Smooth muscle cell (in vitro differentiated cells): Measurements from ENCODE around the gene STX17. TPM values are rescaled to one million over a fixed set of nuclear protein-coding genes. Genes with fewer than 3 reads are reported as not detected.

Experiments used
- DNase-seq: peaks from one replicate; lab custom pipeline; 2025; ENCODE audit not compliant: unreplicated experiment; lab: John Stamatoyannopoulos, UW
- H2AFZ ChIP-seq: fragments of 200-600 bp; sonication (generic); 2 replicates; pipeline ENCODE4 v1.6.0; 2016; ENCODE audit warnings: antibody characterized with exemption, low read depth, mild to moderate bottlenecking
- H3F3A ChIP-seq: fragments of 200-600 bp; sonication (generic); 2 replicates; pipeline ENCODE4 v1.6.0; 2017; ENCODE audit warnings: antibody characterized with exemption, low read depth
- H3K27ac ChIP-seq: fragments of 200-600 bp; sonication (generic); 2 replicates; pipeline ENCODE4 v1.5.1; 2016; ENCODE audit warnings: low read depth, mild to moderate bottlenecking
- H3K27me3 ChIP-seq: fragments of 200-600 bp; sonication (generic); 2 replicates; pipeline ENCODE4 v1.6.1; 2016; ENCODE audit warnings: low read depth, mild to moderate bottlenecking
- H3K36me3 ChIP-seq: fragments of 200-600 bp; sonication (generic); 2 replicates; pipeline ENCODE4 v1.5.1; 2016; ENCODE audit warnings: low read depth
- H3K4me1 ChIP-seq: fragments of 200-600 bp; sonication (generic); 2 replicates; pipeline ENCODE4 v1.5.1; 2016; ENCODE audit warnings: low read depth
- H3K4me2 ChIP-seq: fragments of 200-600 bp; sonication (generic); 2 replicates; pipeline ENCODE4 v1.6.0; 2016; ENCODE audit warnings: mild to moderate bottlenecking
- H3K4me3 ChIP-seq: fragments of 200-600 bp; sonication (generic); 2 replicates; pipeline ENCODE4 v1.5.1; 2016; ENCODE audit warnings: mild to moderate bottlenecking
- H3K79me2 ChIP-seq: fragments of 200-600 bp; sonication (generic); 2 replicates; pipeline ENCODE4 v1.6.0; 2016; ENCODE audit warnings: low read depth, mild to moderate bottlenecking
- H3K9ac ChIP-seq: fragments of 200-600 bp; sonication (generic); 2 replicates; pipeline ENCODE4 v1.6.0; 2016; ENCODE audit warnings: low read depth
- H3K9me3 ChIP-seq: fragments of 200-600 bp; sonication (generic); replicated peaks from 2 replicates; pipeline ENCODE4 v1.5.1; 2016; ENCODE audit warnings: low read depth
- H4K20me1 ChIP-seq: fragments of 200-600 bp; sonication (generic); 2 replicates; pipeline ENCODE4 v1.6.0; 2016; ENCODE audit warnings: low read depth
- WGBS: methylation state at CpG from one replicate; pipeline ENCODE4 v1.1.7; 2016; ENCODE audit warnings: low lambda C conversion rate; 5-methylcytosine and 5-hydroxymethylcytosine counted together
- polyA plus RNA-seq: library from polyadenylated mRNA; unstranded; fragments of >200 nt; fragmentation: Nextera tagmentation; extraction: Ambion mirVana; gene quantifications from 2 replicates; pipeline ENCODE4 v1.2.1, GENCODE V29; 2016
- total RNA-seq: library from RNA; depleted of rRNA; stranded (reverse); fragments of >200 nt; gene quantifications from 2 replicates; pipeline ENCODE4 v1.2.3, GENCODE V29; 2014
- TF ChIP-seq, protein P1 (sequence below): fragments of 200-600 bp; sonication (generic); IDR thresholded peaks from 2 replicates; pipeline ENCODE4 v1.5.1; 2017; ENCODE audit warnings: borderline replicate concordance, mild to moderate bottlenecking, antibody characterized with exemption; ENCODE audit not compliant: insufficient read depth, poor library complexity, severe bottlenecking

The STX17 gene
- total and polyA plus RNA-seq, 2 experiments from 2014 or later = 11.1 to 15.9 TPM

DNA sequence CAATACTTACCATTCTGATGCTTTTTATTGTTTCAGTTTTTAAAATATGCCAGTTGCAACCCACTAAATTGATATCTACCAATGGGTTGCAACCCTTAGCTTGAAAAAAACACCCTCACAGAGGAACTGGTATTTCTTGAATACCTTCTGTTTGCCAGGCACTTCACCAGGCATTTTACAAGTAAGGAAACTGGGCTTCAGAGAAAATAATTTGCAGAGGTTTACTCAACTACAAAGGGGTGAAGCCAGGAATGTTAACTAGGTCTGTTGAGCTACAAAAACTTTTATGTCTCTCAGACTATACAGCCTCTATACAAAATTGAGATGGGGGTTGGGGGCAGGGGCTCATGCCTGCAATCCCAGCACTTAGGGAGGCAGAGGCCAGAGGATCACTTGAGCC, 65.0 kb downstream of the STX17 start:
- no peaks in the 10 kb centered on the region for H3F3A ChIP-seq
- no peak overlapping the region for H2AFZ ChIP-seq
- H3K9me3 ChIP-seq = no peaks in the 10 kb centered on the region
- no peak overlapping the region for H3K4me3 ChIP-seq
- H3K4me1 ChIP-seq = peaks cover 13% of the 10 kb centered on the region
- H3K9ac ChIP-seq = no peak overlapping the region
- DNase-seq = no peak
- no peaks in the 10 kb centered on the region for H3K27me3 ChIP-seq
- TF ChIP-seq, protein P1, sequence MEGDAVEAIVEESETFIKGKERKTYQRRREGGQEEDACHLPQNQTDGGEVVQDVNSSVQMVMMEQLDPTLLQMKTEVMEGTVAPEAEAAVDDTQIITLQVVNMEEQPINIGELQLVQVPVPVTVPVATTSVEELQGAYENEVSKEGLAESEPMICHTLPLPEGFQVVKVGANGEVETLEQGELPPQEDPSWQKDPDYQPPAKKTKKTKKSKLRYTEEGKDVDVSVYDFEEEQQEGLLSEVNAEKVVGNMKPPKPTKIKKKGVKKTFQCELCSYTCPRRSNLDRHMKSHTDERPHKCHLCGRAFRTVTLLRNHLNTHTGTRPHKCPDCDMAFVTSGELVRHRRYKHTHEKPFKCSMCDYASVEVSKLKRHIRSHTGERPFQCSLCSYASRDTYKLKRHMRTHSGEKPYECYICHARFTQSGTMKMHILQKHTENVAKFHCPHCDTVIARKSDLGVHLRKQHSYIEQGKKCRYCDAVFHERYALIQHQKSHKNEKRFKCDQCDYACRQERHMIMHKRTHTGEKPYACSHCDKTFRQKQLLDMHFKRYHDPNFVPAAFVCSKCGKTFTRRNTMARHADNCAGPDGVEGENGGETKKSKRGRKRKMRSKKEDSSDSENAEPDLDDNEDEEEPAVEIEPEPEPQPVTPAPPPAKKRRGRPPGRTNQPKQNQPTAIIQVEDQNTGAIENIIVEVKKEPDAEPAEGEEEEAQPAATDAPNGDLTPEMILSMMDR = no peak
- H3K79me2 ChIP-seq = no peaks in the 10 kb centered on the region
- no peak overlapping the region for H3K4me2 ChIP-seq
- H3K36me3 ChIP-seq = no peaks in the 10 kb centered on the region
- H3K27ac ChIP-seq = no peak overlapping the region
- no peaks in the 10 kb centered on the region for H4K20me1 ChIP-seq

DNA sequence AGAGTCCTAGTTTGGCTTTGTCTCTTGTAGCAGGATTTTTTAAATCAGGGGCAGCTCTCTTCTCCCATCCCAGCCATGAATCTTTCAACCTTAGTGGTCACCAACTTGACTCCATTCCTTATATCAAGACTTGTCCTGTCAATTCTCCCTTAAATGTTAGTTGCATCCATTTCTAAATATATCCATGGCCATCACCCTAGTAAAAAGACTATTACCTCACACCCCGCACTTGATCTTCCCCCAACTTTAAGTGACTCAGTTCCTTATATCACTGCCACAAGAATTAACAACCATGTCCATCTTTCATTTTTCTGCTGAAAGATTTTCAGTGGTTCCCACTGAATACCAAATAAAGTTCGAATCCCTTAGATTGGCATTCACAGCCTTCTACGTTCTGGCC, 67.0 kb downstream of the STX17 start:
- H3K79me2 ChIP-seq = no peaks in the 10 kb centered on the region
- no peak for DNase-seq
- H2AFZ ChIP-seq = no peak overlapping the region
- no peak overlapping the region for H3K9ac ChIP-seq
- no peaks in the 10 kb centered on the region for H3K9me3 ChIP-seq
- H4K20me1 ChIP-seq = no peaks in the 10 kb centered on the region
- 83% methylated on average over 3 of the region's 3 CpGs for WGBS
- peaks cover 7% of the 10 kb centered on the region for H3K4me1 ChIP-seq
- H3K36me3 ChIP-seq = no peaks in the 10 kb centered on the region
- H3K27ac ChIP-seq = no peak overlapping the region
- TF ChIP-seq, protein P1 = no peak
- H3K4me3 ChIP-seq = no peak overlapping the region
- no peak overlapping the region for H3K4me2 ChIP-seq
- H3K27me3 ChIP-seq = no peaks in the 10 kb centered on the region
- no peaks in the 10 kb centered on the region for H3F3A ChIP-seq

DNA sequence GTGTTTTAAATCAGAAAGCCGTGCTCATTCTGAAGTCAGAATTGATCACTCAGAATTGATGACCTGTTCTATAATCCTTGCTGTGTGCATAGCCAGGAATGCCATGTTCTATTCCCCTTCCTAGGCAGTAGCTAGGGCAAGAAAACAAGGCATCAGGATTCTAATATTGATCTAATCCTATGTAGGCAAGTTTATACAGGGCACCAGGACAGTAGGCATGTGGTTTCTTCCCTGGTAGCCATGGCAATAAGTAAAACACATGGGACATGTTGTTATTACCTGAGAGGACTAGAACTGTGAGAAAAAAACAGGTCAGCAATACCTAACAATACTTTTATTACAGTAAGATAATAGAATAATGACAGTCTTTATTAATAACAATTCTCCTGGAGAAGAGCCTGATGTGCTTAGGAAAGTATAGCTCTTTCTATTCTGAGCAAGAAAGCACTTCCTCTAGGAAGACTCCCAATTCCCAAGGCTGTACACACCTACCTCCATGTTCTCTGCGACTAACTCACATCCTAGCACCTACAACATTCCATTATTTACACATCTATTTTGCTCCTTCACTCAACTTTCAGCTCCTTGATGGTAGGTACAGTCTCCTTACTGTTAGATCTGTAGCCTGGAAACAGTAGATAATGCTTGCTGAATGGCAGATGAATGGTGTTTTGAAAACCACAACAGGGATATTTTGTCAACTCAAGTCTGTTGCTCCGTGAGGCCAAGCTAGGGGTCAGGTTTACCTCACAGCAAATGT, 70.8 kb downstream of the STX17 start:
- H3K4me1 ChIP-seq = peaks cover 14% of the 10 kb centered on the region
- no peak overlapping the region for H3K4me2 ChIP-seq
- TF ChIP-seq, protein P1 = no peak
- H3F3A ChIP-seq = no peaks in the 10 kb centered on the region
- no peak overlapping the region for H3K27ac ChIP-seq
- 91% methylated on average over 3 of the region's 3 CpGs for WGBS
- no peak overlapping the region for H3K9ac ChIP-seq
- DNase-seq = no peak
- no peaks in the 10 kb centered on the region for H3K9me3 ChIP-seq
- H2AFZ ChIP-seq = no peak overlapping the region
- H3K36me3 ChIP-seq = no peaks in the 10 kb centered on the region
- no peaks in the 10 kb centered on the region for H3K27me3 ChIP-seq
- H3K79me2 ChIP-seq = no peaks in the 10 kb centered on the region
- no peaks in the 10 kb centered on the region for H4K20me1 ChIP-seq
- no peak overlapping the region for H3K4me3 ChIP-seq

DNA sequence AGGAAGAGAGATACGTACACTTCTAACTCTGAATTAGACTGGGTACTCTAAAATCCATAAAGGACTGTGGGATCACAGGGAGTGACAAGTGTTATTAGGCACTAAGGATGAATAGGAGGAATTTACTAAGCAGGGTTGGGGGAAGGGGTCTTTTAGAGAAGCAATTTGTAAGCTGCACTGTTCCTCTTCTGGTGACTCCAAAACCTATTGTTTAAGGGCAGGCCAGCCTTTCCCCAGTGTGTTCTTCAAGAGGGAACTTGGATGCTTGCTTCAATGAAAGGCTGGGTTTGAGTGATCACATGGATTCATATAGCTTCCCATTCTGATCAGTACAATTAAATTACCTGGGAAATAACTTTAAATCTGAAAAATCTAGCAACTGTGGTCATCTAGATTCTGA, 71.8 kb downstream of the STX17 start:
- no peaks in the 10 kb centered on the region for H3K79me2 ChIP-seq
- peaks cover 14% of the 10 kb centered on the region for H3K4me1 ChIP-seq
- H3K4me2 ChIP-seq = no peak overlapping the region
- no peak overlapping the region for H3K27ac ChIP-seq
- H3F3A ChIP-seq = no peaks in the 10 kb centered on the region
- no peak overlapping the region for H3K9ac ChIP-seq
- H3K27me3 ChIP-seq = no peaks in the 10 kb centered on the region
- no peak overlapping the region for H2AFZ ChIP-seq
- H3K4me3 ChIP-seq = no peak overlapping the region
- H4K20me1 ChIP-seq = no peaks in the 10 kb centered on the region
- DNase-seq = no peak
- TF ChIP-seq, protein P1 = no peak
- WGBS = 88% methylated on average over 1 of the region's 1 CpG
- no peaks in the 10 kb centered on the region for H3K9me3 ChIP-seq
- no peaks in the 10 kb centered on the region for H3K36me3 ChIP-seq
